HEK293 (cell line): Measurements from ENCODE around the gene PRPF40B.
A peak's percentile ranks its signal among the peaks of the same experiment; 100 is the strongest.

Experiments
- CTCF ChIA-PET: fragments of 350-600 bp; formaldehyde crosslinking; extraction: SDS; loops from one replicate; lab custom pipeline; 2021; ENCODE audit warnings: antibody characterized with exemption; lab: Yijun Ruan, JAX
- POLR2A ChIA-PET: fragments of 300-600 bp; formaldehyde crosslinking; extraction: SDS; loops from one replicate; lab custom pipeline; 2020; ENCODE audit warnings: antibody characterized with exemption, inconsistent platforms; lab: Yijun Ruan, JAX
- H3K27ac ChIP-seq: fragments of 200-500 bp; sonication (Bioruptor generic); 2 replicates; pipeline ENCODE4 v1.5.1; 2014; ENCODE audit warnings: low read depth, low read length, control low read depth, inconsistent platforms; ENCODE audit errors: extremely low read depth
- H3K36me3 ChIP-seq, 2 experiments: fragments of 200-500 bp in 1 of 2; sonication (Bioruptor generic) in 1 of 2; 1 replicate in 1 of 2; 2 replicates in 1 of 2; pipeline ENCODE4 v1.5.1; 2014 to 2017; ENCODE audit warnings: inconsistent platforms in 2 of 2, low read length in 2 of 2; ENCODE audit not compliant: control insufficient read depth in 2 of 2, insufficient read depth in 1 of 2
- H3K4me1 ChIP-seq: fragments of 200-500 bp; sonication (Bioruptor generic); 2 replicates; pipeline ENCODE4 v1.5.1; 2014; ENCODE audit warnings: mild to moderate bottlenecking, low read length, inconsistent platforms; ENCODE audit not compliant: control insufficient read depth, insufficient read depth
- H3K4me3 ChIP-seq: 2 replicates; pipeline ENCODE4 v1.5.1; 2011; ENCODE audit warnings: low read depth, mild to moderate bottlenecking, control low read depth, low read length, moderate library complexity
- H3K9me3 ChIP-seq: fragments of 200-500 bp; sonication (Bioruptor generic); 2 replicates; pipeline ENCODE4 v1.5.1; 2014; ENCODE audit warnings: low read depth, low read length, inconsistent platforms; ENCODE audit not compliant: control insufficient read depth, insufficient read depth
- BCL11B ChIP-seq: fragments of 450-650 bp; formaldehyde crosslinking; IDR thresholded peaks from 2 replicates; pipeline ENCODE4 v1.5.1; 2016; ENCODE audit warnings: low read depth, missing biosample characterization, missing genetic modification characterization
- GLI4 ChIP-seq: fragments of 450-650 bp; formaldehyde crosslinking; IDR thresholded peaks from 2 replicates; pipeline ENCODE4 v1.5.1; 2016; ENCODE audit warnings: missing biosample characterization, missing genetic modification characterization
- GLIS1 ChIP-seq: fragments of 450-650 bp; formaldehyde crosslinking; IDR thresholded peaks from 2 replicates; pipeline ENCODE4 v1.5.1; 2016; ENCODE audit warnings: missing biosample characterization, missing genetic modification characterization
- HOXA7 ChIP-seq: sonication (generic); formaldehyde crosslinking; IDR thresholded peaks from 2 replicates; pipeline ENCODE4 v1.8.1; 2022; ENCODE audit warnings: missing genetic modification reagents, borderline replicate concordance
- IKZF3 ChIP-seq: fragments of 450-650 bp; IDR thresholded peaks from 2 replicates; pipeline ENCODE4 v1.5.0; 2018; ENCODE audit warnings: missing biosample characterization, mild to moderate bottlenecking, missing genetic modification characterization, moderate library complexity
- MEIS1 ChIP-seq: sonication (generic); formaldehyde crosslinking; IDR thresholded peaks from 2 replicates; pipeline ENCODE4 v1.8.1; 2022; ENCODE audit warnings: missing genetic modification reagents, mild to moderate bottlenecking, borderline replicate concordance
- SCRT2 ChIP-seq: fragments of 450-650 bp; formaldehyde crosslinking; IDR thresholded peaks from 2 replicates; pipeline ENCODE4 v1.5.1; 2016; ENCODE audit warnings: missing biosample characterization, missing genetic modification characterization
- SP7 ChIP-seq: fragments of 450-650 bp; formaldehyde crosslinking; IDR thresholded peaks from 2 replicates; pipeline ENCODE4 v1.5.1; 2016; ENCODE audit warnings: missing biosample characterization, missing genetic modification characterization
- TCF7L2 ChIP-seq: IDR thresholded peaks from 2 replicates; pipeline ENCODE4 v1.6.1; 2011; ENCODE audit warnings: low read depth, mild to moderate bottlenecking, inconsistent platforms, low read length, moderate library complexity, borderline replicate concordance
- WT1 ChIP-seq: fragments of 450-650 bp; formaldehyde crosslinking; IDR thresholded peaks from 2 replicates; pipeline ENCODE4 v1.5.1; 2016; ENCODE audit warnings: missing biosample characterization, missing genetic modification characterization
- ZFHX2 ChIP-seq: fragments of 450-650 bp; formaldehyde crosslinking; conservative IDR thresholded peaks from 2 replicates; pipeline ENCODE4 v1.5.1; 2016; ENCODE audit warnings: missing biosample characterization, missing genetic modification characterization
- ZNF140 ChIP-seq: fragments of 450-650 bp; formaldehyde crosslinking; IDR thresholded peaks from 2 replicates; pipeline ENCODE4 v1.5.1; 2016; ENCODE audit warnings: missing biosample characterization, missing genetic modification characterization
- ZNF16 ChIP-seq: fragments of 450-650 bp; formaldehyde crosslinking; IDR thresholded peaks from 2 replicates; pipeline ENCODE4 v1.5.1; 2016; ENCODE audit warnings: low read depth, missing biosample characterization, missing genetic modification characterization
- ZNF311 ChIP-seq: fragments of 450-650 bp; formaldehyde crosslinking; IDR thresholded peaks from 2 replicates; pipeline ENCODE4 v1.5.1; 2017; ENCODE audit warnings: missing biosample characterization, missing genetic modification characterization, borderline replicate concordance
- ZNF423 ChIP-seq: fragments of 450-650 bp; formaldehyde crosslinking; IDR thresholded peaks from 2 replicates; pipeline ENCODE4 v1.5.1; 2016; ENCODE audit warnings: missing biosample characterization, missing genetic modification characterization
- ZNF510 ChIP-seq: fragments of 450-650 bp; formaldehyde crosslinking; IDR thresholded peaks from 2 replicates; pipeline ENCODE4 v1.5.1; 2018; ENCODE audit warnings: mild to moderate bottlenecking, missing genetic modification characterization, missing biosample characterization; ENCODE audit not compliant: insufficient replicate concordance
- ZNF600 ChIP-seq: fragments of 450-650 bp; formaldehyde crosslinking; IDR thresholded peaks from 2 replicates; pipeline ENCODE4 v1.5.1; 2016; ENCODE audit warnings: missing biosample characterization, missing genetic modification characterization
- ZNF830 ChIP-seq: fragments of 450-650 bp; IDR thresholded peaks from 2 replicates; pipeline ENCODE4 v1.5.0; 2018; ENCODE audit warnings: missing biosample characterization, missing genetic modification characterization, low read depth, mild to moderate bottlenecking, moderate library complexity
- TF ChIP-seq, protein P1 (sequence below): fragments of 450-650 bp; formaldehyde crosslinking; IDR thresholded peaks from 2 replicates; pipeline ENCODE4 v1.5.1; 2016; ENCODE audit warnings: missing biosample characterization, missing genetic modification characterization
- TF ChIP-seq, protein P2 (sequence below): fragments of 450-650 bp; formaldehyde crosslinking; IDR thresholded peaks from 2 replicates; pipeline ENCODE4 v1.5.1; 2016; ENCODE audit warnings: missing biosample characterization, missing genetic modification characterization
- TF ChIP-seq, protein P3 (sequence below): fragments of 450-650 bp; IDR thresholded peaks from 2 replicates; pipeline ENCODE4 v1.5.1; 2018; ENCODE audit warnings: missing biosample characterization, mild to moderate bottlenecking, missing genetic modification characterization
- TF ChIP-seq, protein P4 (sequence below): fragments of 450-650 bp; formaldehyde crosslinking; IDR thresholded peaks from 2 replicates; pipeline ENCODE4 v1.5.1; 2016; ENCODE audit warnings: missing biosample characterization, missing genetic modification characterization
- TF ChIP-seq, protein P5 (sequence below): fragments of 450-650 bp; formaldehyde crosslinking; IDR thresholded peaks from 2 replicates; pipeline ENCODE4 v1.5.1; 2016; ENCODE audit warnings: missing biosample characterization, missing genetic modification characterization

PRPF40B gene

DNA sequence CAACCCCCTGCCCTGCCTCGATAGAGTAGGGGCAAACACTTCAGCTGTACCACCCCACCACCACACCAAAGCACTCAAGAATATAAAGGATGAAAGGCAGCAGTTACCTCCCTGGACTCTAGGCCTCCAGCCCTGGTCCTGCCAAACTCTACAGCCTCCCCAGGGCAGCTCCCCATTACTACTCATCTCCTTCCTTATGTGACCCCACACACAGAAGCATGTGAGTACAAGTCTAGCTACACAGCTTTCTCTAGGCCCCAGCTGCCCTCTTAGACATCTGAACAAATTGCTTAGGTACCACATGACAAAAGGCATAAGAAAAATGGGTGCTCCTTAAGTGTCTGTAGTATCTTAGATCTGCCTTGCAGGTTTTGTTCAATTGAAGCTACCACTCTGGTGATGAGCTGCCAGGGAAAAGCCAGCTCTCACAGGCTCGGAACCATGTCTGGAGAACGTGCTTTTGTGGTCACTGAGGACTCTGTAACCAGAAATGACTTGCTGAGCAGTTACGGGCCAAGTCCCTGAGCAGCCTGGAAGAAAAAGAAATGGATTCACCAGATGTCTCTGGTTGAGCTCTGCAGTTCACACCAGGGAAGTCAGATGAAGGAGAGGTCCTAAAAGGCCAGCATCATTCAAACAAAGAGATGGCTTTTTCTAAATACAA is 51.1 kb downstream of the PRPF40B start:
- CTCF ChIA-PET, result interaction anchor here (0.6 to 1.6 kb wide), 3 partner anchors 32 to 47 kb away, joined by 3 to 4 read pairs (median 3); partner anchors contain the start of gene FMNL3
- TF ChIP-seq, protein P1, sequence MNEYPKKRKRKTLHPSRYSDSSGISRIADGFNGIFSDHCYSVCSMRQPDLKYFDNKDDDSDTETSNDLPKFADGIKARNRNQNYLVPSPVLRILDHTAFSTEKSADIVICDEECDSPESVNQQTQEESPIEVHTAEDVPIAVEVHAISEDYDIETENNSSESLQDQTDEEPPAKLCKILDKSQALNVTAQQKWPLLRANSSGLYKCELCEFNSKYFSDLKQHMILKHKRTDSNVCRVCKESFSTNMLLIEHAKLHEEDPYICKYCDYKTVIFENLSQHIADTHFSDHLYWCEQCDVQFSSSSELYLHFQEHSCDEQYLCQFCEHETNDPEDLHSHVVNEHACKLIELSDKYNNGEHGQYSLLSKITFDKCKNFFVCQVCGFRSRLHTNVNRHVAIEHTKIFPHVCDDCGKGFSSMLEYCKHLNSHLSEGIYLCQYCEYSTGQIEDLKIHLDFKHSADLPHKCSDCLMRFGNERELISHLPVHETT (tag by site-specific recombination), result no peak
- TF ChIP-seq HOXA7 (CRISPR knock-in tag) (no peak), GLIS1 (peak; percentile 83)
- TF ChIP-seq, protein P2, sequence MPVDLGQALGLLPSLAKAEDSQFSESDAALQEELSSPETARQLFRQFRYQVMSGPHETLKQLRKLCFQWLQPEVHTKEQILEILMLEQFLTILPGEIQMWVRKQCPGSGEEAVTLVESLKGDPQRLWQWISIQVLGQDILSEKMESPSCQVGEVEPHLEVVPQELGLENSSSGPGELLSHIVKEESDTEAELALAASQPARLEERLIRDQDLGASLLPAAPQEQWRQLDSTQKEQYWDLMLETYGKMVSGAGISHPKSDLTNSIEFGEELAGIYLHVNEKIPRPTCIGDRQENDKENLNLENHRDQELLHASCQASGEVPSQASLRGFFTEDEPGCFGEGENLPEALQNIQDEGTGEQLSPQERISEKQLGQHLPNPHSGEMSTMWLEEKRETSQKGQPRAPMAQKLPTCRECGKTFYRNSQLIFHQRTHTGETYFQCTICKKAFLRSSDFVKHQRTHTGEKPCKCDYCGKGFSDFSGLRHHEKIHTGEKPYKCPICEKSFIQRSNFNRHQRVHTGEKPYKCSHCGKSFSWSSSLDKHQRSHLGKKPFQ, result 0 out of 2 replicates have a peak, but pooled peaks have one; percentile 15
- no peak overlapping the region for H3K4me3 ChIP-seq
- peaks cover 2% of the 10 kb centered on the region; the same call in 1 of the 2 replicates for H3K4me1 ChIP-seq
- H3K36me3 ChIP-seq, result no peaks in the 10 kb centered on the region
- POLR2A ChIA-PET, result interaction anchor here (0.5 to 1.7 kb wide), 5 partner anchors 11 to 1918 kb away, joined by 3 to 6 read pairs (median 3); partner anchors contain the start of gene PRPF40B
- no peaks in the 10 kb centered on the region for H3K9me3 ChIP-seq
- no peak overlapping the region for H3K27ac ChIP-seq

DNA sequence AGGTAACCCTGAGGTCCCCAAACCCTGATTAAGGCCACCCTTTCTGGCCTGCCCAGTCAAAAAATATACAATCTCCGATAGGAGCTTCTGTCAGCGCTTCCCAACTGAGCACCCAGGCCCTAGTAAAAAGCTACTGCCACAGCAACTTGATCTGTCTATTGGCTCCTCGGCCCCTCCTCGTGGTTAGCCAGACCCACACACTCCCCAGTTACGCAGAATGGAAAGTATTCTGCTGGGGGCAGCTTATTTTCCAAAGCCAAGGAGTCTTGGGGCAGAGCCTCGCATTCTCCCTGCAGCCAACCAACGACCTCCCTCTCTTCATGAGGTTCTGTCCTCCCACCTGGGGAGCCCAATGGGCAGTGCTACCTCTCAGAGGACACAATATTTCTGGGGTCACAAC is 51.8 kb downstream of the PRPF40B start:
- ChIA-PET POLR2A (interaction anchor here (0.5 to 1.7 kb wide), 3 partner anchors 11 to 1917 kb away, joined by 3 to 6 read pairs (median 5); no protein-coding TSS in a partner anchor), CTCF (interaction anchor here (0.6 to 1.2 kb wide), 3 partner anchors 12 to 46 kb away, joined by 3 read pairs; no protein-coding TSS in a partner anchor)
- 0 out of 2 replicates have a peak, but pooled peaks have one; percentile 6 for TF ChIP-seq ZFHX2
- TF ChIP-seq SP7 (tag by site-specific recombination), result no peak
- Histone ChIP-seq H3K27ac (no peak overlapping the region), H3K9me3 (no peaks in the 10 kb centered on the region), H3K36me3 (no peaks in the 10 kb centered on the region), H3K4me1 (peaks cover 2% of the 10 kb centered on the region; the same call in 1 of the 2 replicates), H3K4me3 (no peak overlapping the region)

DNA sequence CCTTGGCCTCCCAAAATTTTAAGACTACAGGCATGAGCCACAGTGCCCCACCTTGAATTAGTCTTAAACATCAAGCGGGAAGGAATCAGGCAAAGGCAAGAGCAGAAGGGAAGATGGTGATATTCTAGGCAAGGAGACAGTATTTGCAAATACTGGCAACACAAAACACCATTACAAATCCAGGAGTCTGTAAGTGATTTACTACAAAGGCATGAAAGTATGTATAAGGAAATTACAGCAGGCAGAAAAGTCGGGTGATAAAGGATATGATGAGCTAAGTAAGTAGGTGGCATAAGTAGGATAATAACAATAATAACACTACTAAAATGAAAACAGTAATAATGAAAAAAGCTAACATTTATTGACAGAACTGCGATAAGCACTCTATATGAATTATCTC is 55.4 kb downstream of the PRPF40B start:
- Histone ChIP-seq H3K4me3 (no peak overlapping the region), H3K4me1 (no peaks in the 10 kb centered on the region), H3K9me3 (no peaks in the 10 kb centered on the region), H3K36me3 (no peaks in the 10 kb centered on the region), H3K27ac (no peak overlapping the region)
- ChIA-PET CTCF (interaction anchor here (0.9 to 1.4 kb wide), 2 partner anchors 9 to 33 kb away, joined by 3 to 4 read pairs; no protein-coding TSS in a partner anchor), POLR2A (no interaction called here)
- TF ChIP-seq WT1 (tag by site-specific recombination) (no peak), SCRT2 (tag by site-specific recombination) (no peak), TCF7L2 (no peak), ZNF140 (tag by site-specific recombination) (no peak), ZNF830 (no peak), MEIS1 (CRISPR knock-in tag) (no peak), ZNF510 (no peak), ZNF423 (no peak), ZNF600 (tag by site-specific recombination) (no peak), ZNF311 (tag by site-specific recombination) (no peak), GLI4 (tag by site-specific recombination) (no peak), BCL11B (tag by site-specific recombination) (no peak), IKZF3 (tag by site-specific recombination) (no peak), ZNF16 (tag by site-specific recombination) (no peak)
- TF ChIP-seq, protein P3, sequence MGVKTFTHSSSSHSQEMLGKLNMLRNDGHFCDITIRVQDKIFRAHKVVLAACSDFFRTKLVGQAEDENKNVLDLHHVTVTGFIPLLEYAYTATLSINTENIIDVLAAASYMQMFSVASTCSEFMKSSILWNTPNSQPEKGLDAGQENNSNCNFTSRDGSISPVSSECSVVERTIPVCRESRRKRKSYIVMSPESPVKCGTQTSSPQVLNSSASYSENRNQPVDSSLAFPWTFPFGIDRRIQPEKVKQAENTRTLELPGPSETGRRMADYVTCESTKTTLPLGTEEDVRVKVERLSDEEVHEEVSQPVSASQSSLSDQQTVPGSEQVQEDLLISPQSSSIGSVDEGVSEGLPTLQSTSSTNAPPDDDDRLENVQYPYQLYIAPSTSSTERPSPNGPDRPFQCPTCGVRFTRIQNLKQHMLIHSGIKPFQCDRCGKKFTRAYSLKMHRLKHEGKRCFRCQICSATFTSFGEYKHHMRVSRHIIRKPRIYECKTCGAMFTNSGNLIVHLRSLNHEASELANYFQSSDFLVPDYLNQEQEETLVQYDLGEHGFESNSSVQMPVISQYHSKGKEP (tag by site-specific recombination), result no peak
- TF ChIP-seq, protein P4, sequence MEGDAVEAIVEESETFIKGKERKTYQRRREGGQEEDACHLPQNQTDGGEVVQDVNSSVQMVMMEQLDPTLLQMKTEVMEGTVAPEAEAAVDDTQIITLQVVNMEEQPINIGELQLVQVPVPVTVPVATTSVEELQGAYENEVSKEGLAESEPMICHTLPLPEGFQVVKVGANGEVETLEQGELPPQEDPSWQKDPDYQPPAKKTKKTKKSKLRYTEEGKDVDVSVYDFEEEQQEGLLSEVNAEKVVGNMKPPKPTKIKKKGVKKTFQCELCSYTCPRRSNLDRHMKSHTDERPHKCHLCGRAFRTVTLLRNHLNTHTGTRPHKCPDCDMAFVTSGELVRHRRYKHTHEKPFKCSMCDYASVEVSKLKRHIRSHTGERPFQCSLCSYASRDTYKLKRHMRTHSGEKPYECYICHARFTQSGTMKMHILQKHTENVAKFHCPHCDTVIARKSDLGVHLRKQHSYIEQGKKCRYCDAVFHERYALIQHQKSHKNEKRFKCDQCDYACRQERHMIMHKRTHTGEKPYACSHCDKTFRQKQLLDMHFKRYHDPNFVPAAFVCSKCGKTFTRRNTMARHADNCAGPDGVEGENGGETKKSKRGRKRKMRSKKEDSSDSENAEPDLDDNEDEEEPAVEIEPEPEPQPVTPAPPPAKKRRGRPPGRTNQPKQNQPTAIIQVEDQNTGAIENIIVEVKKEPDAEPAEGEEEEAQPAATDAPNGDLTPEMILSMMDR (tag by site-specific recombination), result no peak
- TF ChIP-seq, protein P5, sequence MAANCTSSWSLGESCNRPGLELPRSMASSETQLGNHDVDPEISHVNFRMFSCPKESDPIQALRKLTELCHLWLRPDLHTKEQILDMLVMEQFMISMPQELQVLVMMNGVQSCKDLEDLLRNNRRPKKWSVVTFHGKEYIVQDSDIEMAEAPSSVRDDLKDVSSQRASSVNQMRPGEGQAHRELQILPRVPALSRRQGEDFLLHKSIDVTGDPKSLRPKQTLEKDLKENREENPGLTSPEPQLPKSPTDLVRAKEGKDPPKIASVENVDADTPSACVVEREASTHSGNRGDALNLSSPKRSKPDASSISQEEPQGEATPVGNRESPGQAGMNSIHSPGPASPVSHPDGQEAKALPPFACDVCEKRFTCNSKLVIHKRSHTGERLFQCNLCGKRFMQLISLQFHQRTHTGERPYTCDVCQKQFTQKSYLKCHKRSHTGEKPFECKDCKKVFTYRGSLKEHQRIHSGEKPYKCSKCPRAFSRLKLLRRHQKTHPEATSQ (tag by site-specific recombination), result no peak
